HuH-7.5 (cell line): Measurements from ENCODE around the gene FOLR3.
"Not testable (repeated sequence)": the region's sequence is repeated elsewhere in the genome, so short reads cannot be mapped to it uniquely, and the experiment has no call there.

Experiments
- DNase-seq: peaks from one replicate; pipeline ENCODE4 v3.0.0; 2011; ENCODE audit warnings: low spot score

FOLR3 gene

DNA sequence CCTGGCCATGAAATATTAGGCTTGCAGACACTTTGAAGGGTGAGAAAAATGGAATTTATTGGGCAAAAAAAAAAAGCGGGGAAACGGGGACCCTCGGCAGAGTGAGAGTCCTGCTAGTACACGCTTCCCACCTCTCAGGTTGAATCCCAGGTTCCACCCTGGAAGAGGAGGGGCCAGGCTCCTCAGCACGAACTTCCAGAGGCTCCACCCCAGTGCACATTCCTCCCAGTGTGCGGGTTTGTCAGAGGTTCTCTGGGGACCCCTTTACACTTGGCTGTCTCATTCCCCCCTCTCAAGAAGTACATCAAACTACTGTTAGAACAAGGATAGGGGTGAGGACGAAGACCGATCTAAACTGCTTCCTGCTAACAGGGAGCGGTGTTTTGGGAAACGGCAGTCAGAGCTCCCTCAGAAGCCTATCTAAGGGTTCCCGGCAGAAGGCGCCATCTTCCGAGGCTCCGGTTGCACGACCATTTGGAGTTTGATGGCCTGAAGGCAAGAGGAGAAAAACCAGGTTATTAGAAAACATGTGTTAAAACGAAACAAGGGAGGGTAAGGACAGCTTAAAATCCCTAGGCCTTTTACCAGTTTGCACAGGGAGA, 27.5 kb downstream of the FOLR3 start:
- no peak for DNase-seq

DNA sequence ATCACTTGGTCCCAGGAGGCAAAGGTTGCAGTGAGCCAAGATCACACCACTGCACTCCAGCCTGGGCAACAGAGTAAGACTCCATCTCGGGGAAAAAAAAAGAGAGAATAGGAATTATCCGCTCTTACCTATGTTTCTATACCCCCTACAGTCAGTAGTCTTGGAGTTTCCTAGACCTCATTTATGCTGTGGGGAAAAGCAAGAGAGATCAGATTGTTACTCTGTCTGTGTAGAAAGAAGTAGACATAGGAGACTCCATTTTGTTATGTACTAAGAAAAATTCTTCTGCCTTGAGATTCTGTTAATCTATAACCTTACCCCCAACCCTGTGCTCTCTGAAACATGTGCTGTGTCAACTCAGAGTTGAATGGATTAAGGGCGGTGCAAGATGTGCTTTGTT, 28.7 kb downstream of the FOLR3 start:
- not testable (repeated sequence) for DNase-seq

DNA sequence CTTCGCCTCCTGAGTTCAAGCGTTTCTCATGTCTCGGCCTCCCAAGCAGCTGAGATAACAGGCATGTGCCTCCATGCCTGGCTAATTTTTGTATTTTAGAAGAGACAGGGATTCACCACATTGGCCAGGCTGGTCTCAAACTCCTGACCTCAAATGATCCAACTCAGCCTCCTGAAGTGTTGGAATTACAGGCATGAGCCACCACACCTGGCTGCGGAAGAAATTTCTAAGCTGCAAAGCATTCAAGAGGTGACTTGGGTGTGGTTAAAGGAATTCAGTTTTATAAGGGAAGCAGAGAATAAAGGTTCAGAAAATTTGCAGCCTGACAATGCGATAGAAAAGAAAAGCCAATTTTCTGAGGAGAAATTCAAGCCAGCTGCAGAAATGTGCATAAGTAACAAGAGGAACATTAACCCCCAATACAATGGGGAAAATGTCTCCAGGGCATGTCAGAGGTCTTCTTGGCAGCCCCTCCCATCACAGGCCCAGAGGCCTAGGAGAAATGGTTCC, 33.6 kb downstream of the FOLR3 start:
- DNase-seq = not testable (repeated sequence)

DNA sequence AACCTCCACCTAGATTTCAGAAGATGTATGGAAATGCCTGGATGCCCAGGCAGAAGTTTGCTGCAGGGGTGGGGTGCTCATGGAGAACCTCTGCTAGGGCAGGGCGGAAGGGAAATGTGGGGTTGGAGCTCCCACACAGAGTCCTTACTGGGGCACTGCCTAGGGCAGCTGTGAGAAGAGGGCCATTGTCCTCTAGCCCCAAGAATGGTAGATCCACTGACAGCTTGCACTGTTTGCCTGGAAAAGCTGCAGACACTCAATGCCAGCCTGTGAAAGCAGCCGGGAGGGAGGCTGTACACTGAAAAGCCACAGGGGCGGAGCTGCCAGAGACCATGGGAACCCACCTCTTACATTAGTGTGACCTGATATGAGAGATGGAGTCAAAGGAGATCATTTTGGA, 34.2 kb downstream of the FOLR3 start:
- not testable (repeated sequence) for DNase-seq

DNA sequence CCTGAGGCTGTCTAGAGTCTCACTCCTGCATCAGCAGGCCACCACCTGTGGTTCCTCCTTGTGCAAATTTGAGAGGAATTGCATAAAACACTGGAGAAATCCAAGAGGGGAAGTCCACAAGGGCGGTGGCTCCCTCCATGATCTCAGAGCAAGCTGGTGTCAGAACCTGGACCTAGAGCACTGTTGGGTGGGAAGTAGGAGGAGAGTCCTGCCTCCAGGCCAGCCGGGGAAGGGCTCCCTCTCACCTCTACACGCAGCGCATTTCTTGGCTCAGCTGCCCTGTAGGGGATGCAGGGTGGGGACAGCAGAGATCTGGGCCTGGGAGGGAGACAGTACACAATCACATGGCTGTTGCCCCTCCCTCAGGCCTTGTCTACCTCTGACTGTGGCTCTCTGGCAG, 36.5 kb downstream of the FOLR3 start:
- not testable (repeated sequence) for DNase-seq

DNA sequence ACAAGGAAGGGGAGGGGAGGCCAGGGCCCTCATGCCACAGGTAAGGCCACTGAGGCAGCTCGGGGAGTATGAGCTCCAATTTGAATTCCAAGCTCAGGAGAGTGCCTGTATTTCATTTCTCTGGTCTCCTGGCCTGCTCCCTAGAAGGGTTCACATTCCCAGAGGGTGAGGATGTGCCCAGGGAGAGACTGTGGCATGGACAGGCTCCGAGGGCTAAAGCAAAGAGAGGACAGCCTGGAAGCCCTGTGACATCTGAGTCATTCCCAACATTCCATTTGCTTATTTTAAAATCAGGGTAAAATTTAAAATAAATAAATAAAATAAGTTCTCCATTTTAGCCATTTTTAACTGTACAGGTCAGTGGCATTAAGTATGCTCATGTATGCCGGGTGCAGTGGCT, 37.8 kb downstream of the FOLR3 start:
- no peak for DNase-seq

DNA sequence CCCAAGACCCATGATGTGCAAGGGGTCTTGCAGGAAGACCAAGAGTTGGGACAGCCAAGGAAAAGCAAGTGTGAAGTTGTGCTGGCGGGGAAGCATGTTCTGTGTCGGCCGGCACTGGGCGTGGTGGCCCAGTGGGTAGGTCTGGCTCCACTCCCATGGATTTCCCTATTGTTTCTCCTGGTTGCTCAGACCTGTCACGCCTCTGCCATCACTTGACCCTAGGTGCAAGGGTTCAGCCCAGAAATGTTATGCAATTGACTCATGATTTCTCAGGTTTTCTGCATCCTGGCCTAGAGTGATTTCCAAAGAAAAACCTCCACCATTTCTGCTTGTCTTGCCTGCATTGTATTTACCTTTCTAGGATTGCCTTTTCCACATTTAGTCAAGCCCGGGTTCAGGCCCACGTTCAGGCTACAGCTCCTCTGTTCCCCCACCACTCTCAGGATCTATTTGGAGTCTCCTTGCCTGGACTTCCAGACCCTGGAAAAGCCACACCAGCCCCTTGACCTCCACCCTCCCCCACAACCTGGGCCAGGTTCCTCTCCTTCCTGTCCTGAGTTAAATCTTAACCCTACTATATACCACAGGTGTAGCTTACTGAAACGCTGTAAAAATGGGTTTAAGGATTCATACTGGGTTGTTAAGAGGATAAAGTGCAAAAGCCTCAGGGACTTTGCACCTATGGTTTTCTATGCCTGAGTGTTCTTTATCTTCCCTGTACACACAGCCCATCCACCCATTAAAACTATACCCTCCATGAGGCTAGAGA, 39.0 kb downstream of the FOLR3 start:
- no peak for DNase-seq

DNA sequence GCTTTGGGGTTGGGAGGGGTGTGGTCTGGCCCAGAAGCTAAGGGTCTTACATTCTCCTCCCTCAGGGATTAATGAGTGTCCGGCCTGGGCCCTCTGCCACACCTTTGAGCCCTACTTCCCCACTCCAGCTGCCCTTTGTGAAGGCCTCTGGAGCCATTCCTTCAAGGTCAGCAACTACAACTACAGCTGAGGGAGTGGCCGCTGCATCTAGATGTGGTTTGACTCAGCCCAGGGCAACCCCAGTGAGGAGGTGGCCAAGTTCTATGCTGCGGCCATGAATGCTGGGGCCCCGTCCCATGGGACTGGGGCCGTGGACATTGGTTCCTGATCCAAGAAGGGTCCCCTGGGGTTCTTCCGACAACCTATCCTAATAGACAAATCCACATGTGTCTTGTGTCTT, 42.1 kb downstream of the FOLR3 start:
- DNase-seq = no peak

DNA sequence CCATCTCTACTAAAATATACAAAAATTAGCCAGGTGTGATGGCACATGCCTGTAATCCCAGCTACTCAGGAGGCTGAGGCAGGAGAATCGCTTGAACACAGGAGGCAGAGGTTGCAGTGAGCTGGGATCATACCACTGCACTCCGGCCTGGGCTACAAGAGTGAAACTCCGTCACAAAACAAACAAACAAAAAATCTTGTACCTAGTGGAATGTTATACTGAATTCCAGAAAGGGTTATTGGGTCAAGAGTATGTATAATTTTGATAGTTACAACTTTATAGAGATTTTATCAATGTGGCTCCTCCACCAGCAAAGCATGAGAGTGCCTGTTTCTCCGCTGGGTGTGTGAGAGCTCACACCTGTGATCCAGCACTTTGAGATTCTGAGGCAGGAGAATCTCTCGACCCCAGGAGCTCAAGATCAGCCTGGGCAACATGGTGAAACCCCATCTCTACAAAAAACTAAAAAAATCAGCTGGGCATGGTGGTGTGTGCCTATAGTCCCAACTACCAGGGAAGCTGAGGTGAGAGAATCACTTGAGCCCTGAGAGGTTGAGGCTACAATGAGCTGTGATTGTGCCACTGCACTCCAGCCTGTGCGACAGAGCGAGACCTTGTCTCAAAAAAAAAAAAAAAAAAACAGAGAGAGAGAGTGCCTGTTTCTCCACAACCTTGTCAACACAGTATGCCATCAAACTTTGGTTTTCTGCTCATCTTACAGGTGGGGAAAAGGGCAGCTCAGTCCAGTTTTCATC, 43.7 kb downstream of the FOLR3 start:
- no peak for DNase-seq

DNA sequence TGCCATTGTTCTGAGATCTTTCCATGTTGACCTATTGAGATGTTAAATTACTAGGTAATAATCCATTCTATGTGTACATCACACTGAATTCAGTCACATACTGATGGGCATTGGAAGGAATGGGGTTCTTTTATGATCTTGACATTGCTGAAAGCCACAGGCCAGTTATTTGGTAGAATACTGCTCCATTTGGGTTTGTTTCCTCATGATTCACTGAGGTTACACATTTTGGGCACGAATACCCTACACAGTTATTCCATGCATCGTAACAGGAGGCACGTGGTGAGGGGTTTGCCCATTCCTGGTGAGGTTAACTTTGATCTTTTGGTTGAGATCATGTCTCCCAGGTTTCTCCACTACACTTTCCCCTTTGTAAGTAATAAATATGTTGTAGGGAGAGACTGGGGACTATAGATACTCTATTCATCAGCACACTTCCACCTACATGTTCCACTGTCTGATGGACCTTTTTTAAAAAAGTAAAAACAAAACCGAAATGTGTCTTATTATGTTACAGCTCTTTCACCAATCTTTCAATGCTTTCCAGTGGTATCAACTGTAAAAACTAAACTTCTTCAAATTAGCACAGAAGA, 44.4 kb downstream of the FOLR3 start:
- no peak for DNase-seq

DNA sequence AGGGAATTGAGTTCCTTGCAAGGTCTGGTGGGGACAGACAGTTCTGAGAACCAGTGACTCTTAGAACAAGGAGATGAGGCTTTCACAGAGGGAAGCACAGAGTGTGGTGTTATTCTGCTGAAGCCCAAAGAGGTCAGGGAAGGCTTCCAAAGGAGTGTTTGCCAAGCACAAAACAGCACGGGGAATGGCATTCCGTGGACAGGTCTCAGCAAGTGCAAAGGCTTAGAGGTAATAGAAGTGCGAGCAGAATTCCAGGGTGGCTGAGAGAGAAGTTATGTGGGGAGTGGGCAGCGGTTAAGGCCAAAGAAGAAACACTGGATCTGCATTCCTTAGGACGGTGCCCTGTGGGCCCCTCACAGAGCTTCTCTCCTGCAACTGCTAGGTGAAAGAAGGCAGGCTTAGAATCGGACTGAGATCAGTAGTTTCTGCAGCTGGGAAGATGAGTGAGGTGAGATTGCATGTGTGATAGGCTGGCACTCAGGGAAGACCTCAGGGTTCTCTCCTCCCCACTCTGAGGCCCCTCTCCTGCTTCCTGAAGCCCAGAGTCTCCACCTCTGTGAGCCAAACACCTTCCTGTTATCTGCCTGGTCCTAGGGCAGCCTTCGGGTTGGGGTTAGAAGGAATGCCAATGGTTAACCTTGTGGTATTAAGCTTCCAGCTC, 45.5 kb downstream of the FOLR3 start:
- DNase-seq = not testable (repeated sequence)

DNA sequence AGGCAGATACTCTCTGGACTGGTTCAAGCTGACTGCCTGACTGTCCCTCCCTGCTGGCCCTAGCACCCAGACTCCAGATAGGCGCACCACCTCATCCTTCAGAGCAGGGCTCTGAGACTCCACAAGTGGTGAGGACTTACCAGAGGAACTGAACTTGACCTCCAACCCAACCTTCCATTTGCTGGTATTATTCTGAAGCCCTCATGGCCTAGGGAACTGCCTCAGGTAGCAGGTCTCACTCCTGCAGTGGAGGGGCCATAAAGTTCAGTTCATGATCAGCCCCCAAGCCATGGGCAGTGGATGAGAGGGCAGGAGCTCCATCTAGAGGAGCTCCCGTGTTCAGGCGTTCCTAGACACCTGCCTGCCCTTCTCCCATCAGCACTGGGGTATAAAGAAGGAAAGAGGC, 46.0 kb downstream of the FOLR3 start:
- DNase-seq = not testable (repeated sequence)

DNA sequence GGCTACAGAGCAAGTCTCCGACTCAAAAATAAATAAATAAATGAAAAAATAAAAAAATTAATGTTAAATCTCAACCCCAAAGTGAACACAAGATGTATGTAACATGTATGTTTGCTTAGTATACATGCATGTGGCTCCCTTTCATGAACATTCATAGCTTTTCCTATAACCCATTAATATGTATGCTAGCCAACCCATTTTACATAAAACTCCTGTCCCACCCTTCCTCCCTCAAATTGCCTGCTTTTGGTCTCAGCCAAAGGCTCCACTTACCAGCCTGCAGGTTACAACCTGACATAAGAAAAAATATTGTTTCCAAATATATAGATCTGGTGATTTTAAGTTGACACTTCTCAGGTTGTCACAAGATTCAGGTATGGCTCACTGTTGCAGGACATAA, 52.7 kb downstream of the FOLR3 start:
- no peak for DNase-seq
